Neural crest cell (in vitro differentiated cells): ENCODE results near the gene ZNF318. TPM values are rescaled to one million over a fixed set of nuclear protein-coding genes. Genes with fewer than 3 reads are reported as not detected.
A peak's percentile ranks its signal among the peaks of the same experiment; 100 is the strongest.

Source experiments
- DNase-seq: peaks from one replicate; pipeline ENCODE4 v3.0.0; 2021; ENCODE audit warnings: low read depth, mixed read lengths, low spot score
- H3K27ac Mint-ChIP-seq: one replicate; pipeline ENCODE4 v1.8.0; 2021; ENCODE audit warnings: mild to moderate bottlenecking, mixed read lengths; ENCODE audit not compliant: unreplicated experiment
- H3K27me3 Mint-ChIP-seq: 2 replicates; pipeline ENCODE4 v1.8.0; 2021; ENCODE audit warnings: low read depth, mild to moderate bottlenecking, mixed read lengths
- H3K36me3 Mint-ChIP-seq: 2 replicates; pipeline ENCODE4 v1.8.0; 2021; ENCODE audit warnings: low read depth, mild to moderate bottlenecking, mixed read lengths
- H3K4me1 Mint-ChIP-seq: 2 replicates; pipeline ENCODE4 v1.8.0; 2021; ENCODE audit warnings: mixed read lengths
- H3K4me3 Mint-ChIP-seq: one replicate; pipeline ENCODE4 v1.8.0; 2021; ENCODE audit warnings: mild to moderate bottlenecking, mixed read lengths
- H3K9me3 Mint-ChIP-seq: 2 replicates; pipeline ENCODE4 v1.8.0; 2021; ENCODE audit warnings: mixed read lengths
- CTCF ChIP-seq: fragments of 200-600 bp; sonication (generic); conservative IDR thresholded peaks from 2 replicates; pipeline ENCODE4 v1.5.0; 2021; ENCODE audit warnings: antibody characterized with exemption, mild to moderate bottlenecking
- total RNA-seq: library from RNA; stranded (reverse); gene quantifications from 2 replicates; pipeline ENCODE4 v1.2.1, GENCODE V29; 2021

ZNF318 gene
- total RNA-seq, 1 donor from 2014 or later = 26.2 TPM

GRCh38 chr6:43338243-43338642 lies 31.2 kb downstream of the ZNF318 start:
- TF ChIP-seq CTCF = no peak
- H3K27me3 Mint-ChIP-seq = no peaks in the 10 kb centered on the region

GRCh38 chr6:43336382-43336781 lies 33.1 kb downstream of the ZNF318 start:
- TF ChIP-seq CTCF = no peak
- Mint-ChIP-seq H3K9me3 (no peaks in the 10 kb centered on the region), H3K4me1 (no peaks in the 10 kb centered on the region), H3K4me3 (no peak overlapping the region), H3K27ac (no peak overlapping the region), H3K36me3 (peaks cover 13% of the 10 kb centered on the region), H3K27me3 (no peaks in the 10 kb centered on the region)
- no peak for DNase-seq

More at GRCh38 chr6:43338243-43338642, 31.2 kb downstream of the ZNF318 start:
- Mint-ChIP-seq H3K36me3 (peaks cover 20% of the 10 kb centered on the region), H3K4me3 (no peak overlapping the region), H3K9me3 (no peaks in the 10 kb centered on the region), H3K27ac (no peak overlapping the region), H3K4me1 (no peaks in the 10 kb centered on the region)
- DNase-seq = no peak

GRCh38 chr6:43335469-43335868 lies 34.0 kb downstream of the ZNF318 start:
- H3K4me3 Mint-ChIP-seq = no peak overlapping the region
- H3K27ac Mint-ChIP-seq = no peak overlapping the region
- peaks cover 9% of the 10 kb centered on the region for H3K36me3 Mint-ChIP-seq
- H3K27me3 Mint-ChIP-seq = no peaks in the 10 kb centered on the region
- no peaks in the 10 kb centered on the region for H3K4me1 Mint-ChIP-seq
- H3K9me3 Mint-ChIP-seq = no peaks in the 10 kb centered on the region
- TF ChIP-seq CTCF = no peak
- DNase-seq = no peak

GRCh38 chr6:43334466-43335095 lies 34.9 kb downstream of the ZNF318 start:
- H3K27me3 Mint-ChIP-seq = no peaks in the 10 kb centered on the region
- peaks cover 6% of the 10 kb centered on the region for H3K36me3 Mint-ChIP-seq
- TF ChIP-seq CTCF = peak; percentile 75
- no peak overlapping the region for H3K4me3 Mint-ChIP-seq
- DNase-seq = no peak
- H3K27ac Mint-ChIP-seq = no peak overlapping the region
- H3K9me3 Mint-ChIP-seq = no peaks in the 10 kb centered on the region
- H3K4me1 Mint-ChIP-seq = no peaks in the 10 kb centered on the region

- Mint-ChIP-seq H3K4me1 (no peaks in the 10 kb centered on the region), H3K27me3 (no peaks in the 10 kb centered on the region), H3K9me3 (no peaks in the 10 kb centered on the region), H3K27ac (no peak overlapping the region), H3K36me3 (no peaks in the 10 kb centered on the region), H3K4me3 (no peak overlapping the region)
- TF ChIP-seq CTCF = no peak
- no peak for DNase-seq
Measured at GRCh38 chr6:43331891-43332290, 37.6 kb downstream of the ZNF318 start.
